B cell (primary cell): ENCODE data around the gene LY9. TPM values are rescaled to one million over a fixed set of nuclear protein-coding genes. Genes with fewer than 3 reads are reported as not detected.

Source experiments
- ATAC-seq: fragments of 200-7000 bp; cut with Tn5 transposase; one replicate; pipeline ENCODE4 v1.10.0; 2021; ENCODE audit warnings: low read depth, mild to moderate bottlenecking, moderate number of reproducible peaks, moderate library complexity
- CTCF ChIA-PET: fragments of 350-600 bp; sonication (Branson Sonifier 250); formaldehyde crosslinking; loops from one replicate; lab custom pipeline; 2021; ENCODE audit warnings: antibody characterized with exemption, inconsistent platforms; lab: Charles Lee
- POLR2A ChIA-PET: fragments of 350-600 bp; sonication (Branson Sonifier 250); formaldehyde crosslinking; loops from one replicate; lab custom pipeline; 2021; ENCODE audit warnings: antibody characterized with exemption; lab: Charles Lee
- DNase-seq: peaks from one replicate; pipeline ENCODE4 v3.0.0; 2013
- H2AFZ ChIP-seq: 2 replicates; pipeline ENCODE4 v1.6.1; 2012; ENCODE audit warnings: mild to moderate bottlenecking, low read depth, low read length; ENCODE audit not compliant: insufficient read depth, poor library complexity, severe bottlenecking
- H3K27ac ChIP-seq, 2 donors: 1 replicate in 1 of 2; 2 replicates in 1 of 2; pipeline ENCODE4 v1.5.1; 2012 to 2013; ENCODE audit warnings: low read length in 2 of 2, mild to moderate bottlenecking in 2 of 2, moderate library complexity in 1 of 2
- H3K27me3 ChIP-seq, 4 experiments: fragments of 200-600 bp in 1 of 4; sonication (generic) in 1 of 4; replicated peaks in 1 of 4; 1 replicate in 2 of 4; 2 replicates in 2 of 4; pipeline versions ENCODE4 v1.6.1 to v1.7.0; 2013 to 2016; ENCODE audit warnings: low read length in 3 of 4, mild to moderate bottlenecking in 2 of 4, mixed read lengths in 1 of 4, moderate library complexity in 1 of 4; ENCODE audit not compliant: insufficient read depth in 4 of 4, control insufficient read depth in 3 of 4; ENCODE audit errors: control extremely low read depth in 1 of 4
- H3K36me3 ChIP-seq, 2 experiments: replicated peaks in 1 of 2; 1 replicate in 1 of 2; 2 replicates in 1 of 2; pipeline versions ENCODE4 v1.6.1 to v1.7.1; 2013; ENCODE audit warnings: low read length in 1 of 2; ENCODE audit not compliant: insufficient read depth in 2 of 2, control insufficient read depth in 1 of 2; ENCODE audit errors: control extremely low read depth in 1 of 2, extremely low read depth in 1 of 2
- H3K4me1 ChIP-seq, 2 donors: fragments of 200-600 bp in 1 of 2; sonication (generic) in 1 of 2; 1 replicate in 1 of 2; 2 replicates in 1 of 2; pipeline versions ENCODE4 v1.5.1 to v1.6.1; 2013 to 2017; ENCODE audit warnings: low read length in 2 of 2; ENCODE audit not compliant: control insufficient read depth in 2 of 2, insufficient read depth in 2 of 2
- H3K4me2 ChIP-seq: replicated peaks from 2 replicates; pipeline ENCODE3; 2012; ENCODE audit warnings: mild to moderate bottlenecking, low read depth, low read length; ENCODE audit not compliant: poor library complexity, severe bottlenecking
- H3K4me3 ChIP-seq, 5 experiments: fragments of 200-600 bp in 1 of 5; sonication (generic) in 1 of 5; 1 replicate in 3 of 5; 2 replicates in 2 of 5; pipeline versions ENCODE4 v1.5.1 to v1.7.0; 2011 to 2016; ENCODE audit warnings: low read length in 4 of 5, mild to moderate bottlenecking in 4 of 5, low read depth in 2 of 5, control low read depth in 1 of 5, moderate library complexity in 1 of 5; ENCODE audit not compliant: insufficient read depth in 1 of 5; ENCODE audit errors: control extremely low read depth in 1 of 5, extremely low read depth in 1 of 5
- H3K79me2 ChIP-seq: fragments of 200-600 bp; sonication (generic); one replicate; pipeline ENCODE4 v1.6.0; 2016; ENCODE audit warnings: low read length; ENCODE audit not compliant: control insufficient read depth, insufficient read depth
- H3K9ac ChIP-seq: fragments of 200-600 bp; sonication (generic); 2 replicates; pipeline ENCODE4 v1.6.1; 2017; ENCODE audit warnings: mild to moderate bottlenecking, low read length, moderate library complexity
- H3K9me3 ChIP-seq, 3 donors: one replicate each; pipeline versions ENCODE4 v1.6.1 to v1.7.1; 2013; ENCODE audit warnings: low read length in 2 of 3; ENCODE audit not compliant: control insufficient read depth in 2 of 3, insufficient read depth in 1 of 3; ENCODE audit errors: control extremely low read depth in 1 of 3
- H4K20me1 ChIP-seq: 2 replicates; pipeline ENCODE4 v1.6.0; 2012; ENCODE audit warnings: mild to moderate bottlenecking, low read length; ENCODE audit not compliant: insufficient read depth, control insufficient read depth, poor library complexity, severe bottlenecking
- H3K27ac Mint-ChIP-seq: one replicate; pipeline ENCODE4 v1.8.0; 2021; ENCODE audit warnings: mixed read lengths
- H3K27me3 Mint-ChIP-seq: one replicate; pipeline ENCODE4 v1.8.0; 2021; ENCODE audit warnings: mixed read lengths
- H3K4me1 Mint-ChIP-seq: one replicate; pipeline ENCODE4 v1.8.0; 2021; ENCODE audit warnings: mixed read lengths
- H3K4me3 Mint-ChIP-seq: one replicate; pipeline ENCODE4 v1.8.0; 2021; ENCODE audit warnings: mixed read lengths
- H3K9me3 Mint-ChIP-seq: one replicate; pipeline ENCODE4 v1.8.0; 2022; ENCODE audit warnings: mixed read lengths; ENCODE audit not compliant: insufficient read depth
- EZH2 ChIP-seq: IDR thresholded peaks from 2 replicates; pipeline ENCODE4 v1.6.1; 2012; ENCODE audit warnings: borderline replicate concordance, low read depth, mild to moderate bottlenecking, moderate library complexity, low read length; ENCODE audit not compliant: insufficient read depth, poor library complexity, severe bottlenecking
- WGBS: methylation state at CpG from one replicate; pipeline ENCODE4 v1.1.5; 2013; ENCODE audit warnings: missing lambda C conversion rate; ENCODE audit not compliant: insufficient coverage; 5-methylcytosine and 5-hydroxymethylcytosine counted together
- intact Hi-C: fragments of 100-400 bp; cut with micrococcal nuclease; formaldehyde crosslinking; loops from one replicate; pipeline ENCODE4 v1.10.0; 2022
- polyA plus RNA-seq: library from polyadenylated mRNA; depleted of rRNA; stranded (reverse); fragments of >200 nt; gene quantifications from 2 replicates; pipeline ENCODE4 v1.2.3, GENCODE V29; 2012
- total RNA-seq, 2 donors: library from RNA; stranded (reverse); fragments of 120-200 nt in 1 of 2; gene quantifications; 1 replicate in 1 of 2; 2 replicates in 1 of 2; pipeline versions ENCODE4 v1.2.3 to v1.2.4, GENCODE V29; 2013 to 2022
- TF ChIP-seq, protein P1 (sequence below): fragments of 200-600 bp; IDR thresholded peaks from one replicate; pipeline ENCODE4 v1.8.0; 2022; ENCODE audit warnings: antibody characterized with exemption, mild to moderate bottlenecking

Gene LY9
- total and polyA plus RNA-seq, 2 donors (not counting 1 experiment from before 2014, with no cell fraction given), result 252 to 365 TPM

DNA sequence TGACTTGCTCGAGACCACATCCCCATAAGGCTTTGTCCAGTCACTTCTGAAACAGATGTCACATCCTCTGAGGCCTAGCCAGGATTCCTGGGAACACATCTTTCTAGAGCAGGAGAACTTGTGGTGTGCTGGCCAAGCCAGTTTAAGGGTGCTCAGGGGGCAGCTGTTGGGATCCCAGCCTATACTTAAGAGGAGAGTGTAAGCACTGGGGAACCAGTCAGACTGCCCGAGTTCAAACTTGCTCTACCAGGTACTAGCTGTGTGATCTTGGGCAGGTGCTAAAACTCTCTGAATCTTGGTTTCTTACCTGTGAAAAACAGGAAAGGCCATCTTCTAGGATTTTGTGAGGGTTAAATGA, 15.6 kb upstream of the LY9 start:
- H3K4me1 Mint-ChIP-seq, result peaks cover 75% of the 10 kb centered on the region

DNA sequence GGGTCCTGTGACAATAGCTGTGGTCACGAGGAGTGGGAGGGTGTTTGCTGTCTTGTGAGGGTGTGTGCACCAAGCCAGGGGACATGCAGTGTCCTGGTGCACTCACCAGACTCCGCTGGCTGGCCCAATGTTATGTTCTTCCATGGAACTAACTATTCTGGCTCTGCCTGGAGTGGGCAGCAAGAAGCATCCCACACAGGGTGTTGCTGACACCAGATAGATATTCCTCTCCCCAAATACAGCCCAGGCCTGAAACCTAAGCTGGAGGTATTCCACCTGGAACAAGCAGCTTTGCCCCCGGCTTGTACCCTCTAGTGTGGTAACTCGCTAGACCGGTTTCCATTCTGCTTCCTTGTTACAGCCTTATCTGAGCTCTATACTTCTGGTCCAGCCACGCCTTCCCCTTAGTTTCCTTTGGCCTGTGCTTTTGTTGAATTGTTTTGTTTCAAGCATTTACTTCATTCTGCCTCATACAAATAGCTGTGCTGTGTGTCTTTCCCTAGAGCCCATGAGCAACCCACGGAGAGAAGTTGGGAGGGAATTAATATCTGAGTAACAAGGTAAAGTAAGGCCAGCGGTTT, 14.7 kb upstream of the LY9 start:
- peak overlapping the region; percentile 62 for H3K4me3 Mint-ChIP-seq
- WGBS, result 93% methylated on average over 7 of the region's 8 CpGs
- Histone ChIP-seq H2AFZ (no peak overlapping the region), H3K27me3 (no peaks in the 10 kb centered on the region), H3K4me2 (peak overlapping the region; percentile 68), H3K79me2 (peaks cover 29% of the 10 kb centered on the region), H3K36me3 (no peaks in the 10 kb centered on the region), H3K4me3 (no peak overlapping the region), H3K27ac (peak overlapping the region; percentile 85 to 93), H3K9ac (peak overlapping the region; percentile 36), H4K20me1 (no peaks in the 10 kb centered on the region), H3K4me1 (peaks cover 34 to 49% of the 10 kb centered on the region in 2 donors), H3K9me3 (no peaks in the 10 kb centered on the region)
- peaks cover 66% of the 10 kb centered on the region for H3K4me1 Mint-ChIP-seq
- H3K27ac Mint-ChIP-seq, result peak overlapping the region; percentile 88
- DNase-seq (no peak), ATAC-seq (no peak)
- TF ChIP-seq EZH2, result no peak
- TF ChIP-seq, protein P1, sequence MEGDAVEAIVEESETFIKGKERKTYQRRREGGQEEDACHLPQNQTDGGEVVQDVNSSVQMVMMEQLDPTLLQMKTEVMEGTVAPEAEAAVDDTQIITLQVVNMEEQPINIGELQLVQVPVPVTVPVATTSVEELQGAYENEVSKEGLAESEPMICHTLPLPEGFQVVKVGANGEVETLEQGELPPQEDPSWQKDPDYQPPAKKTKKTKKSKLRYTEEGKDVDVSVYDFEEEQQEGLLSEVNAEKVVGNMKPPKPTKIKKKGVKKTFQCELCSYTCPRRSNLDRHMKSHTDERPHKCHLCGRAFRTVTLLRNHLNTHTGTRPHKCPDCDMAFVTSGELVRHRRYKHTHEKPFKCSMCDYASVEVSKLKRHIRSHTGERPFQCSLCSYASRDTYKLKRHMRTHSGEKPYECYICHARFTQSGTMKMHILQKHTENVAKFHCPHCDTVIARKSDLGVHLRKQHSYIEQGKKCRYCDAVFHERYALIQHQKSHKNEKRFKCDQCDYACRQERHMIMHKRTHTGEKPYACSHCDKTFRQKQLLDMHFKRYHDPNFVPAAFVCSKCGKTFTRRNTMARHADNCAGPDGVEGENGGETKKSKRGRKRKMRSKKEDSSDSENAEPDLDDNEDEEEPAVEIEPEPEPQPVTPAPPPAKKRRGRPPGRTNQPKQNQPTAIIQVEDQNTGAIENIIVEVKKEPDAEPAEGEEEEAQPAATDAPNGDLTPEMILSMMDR, result no peak
- no peaks in the 10 kb centered on the region for H3K9me3 Mint-ChIP-seq
- ChIA-PET CTCF (interaction anchor here (0.7 to 11.2 kb wide), 24 partner anchors 9 to 196 kb away, joined by 3 to 150 read pairs (median 4); partner anchors contain the start of genes ITLN2 and LY9), POLR2A (interaction anchor here (0.5 to 1.9 kb wide), 7 partner anchors 9 to 295 kb away, joined by 3 to 24 read pairs (median 7); partner anchors contain the start of gene LY9)
- H3K27me3 Mint-ChIP-seq, result no peaks in the 10 kb centered on the region
- intact Hi-C loops, result no loop called here

More for the DNA sequence above, 15.6 kb upstream of the LY9 start:
- no peak for ATAC-seq
- Histone ChIP-seq H2AFZ (no peak overlapping the region), H3K27me3 (no peaks in the 10 kb centered on the region), H3K27ac (no peak overlapping the region), H4K20me1 (no peaks in the 10 kb centered on the region), H3K36me3 (no peaks in the 10 kb centered on the region), H3K79me2 (peaks cover 38% of the 10 kb centered on the region), H3K4me1 (peaks cover 43 to 58% of the 10 kb centered on the region in 2 donors), H3K4me2 (no peak overlapping the region), H3K4me3 (no peak overlapping the region), H3K9ac (no peak overlapping the region), H3K9me3 (no peaks in the 10 kb centered on the region)
- H3K27me3 Mint-ChIP-seq, result no peaks in the 10 kb centered on the region
- ChIA-PET POLR2A (interaction anchor here (0.9 to 1.0 kb wide), 2 partner anchors 12 to 16 kb away, joined by 3 read pairs; partner anchors contain the start of gene LY9), CTCF (interaction anchor here (0.9 to 11.2 kb wide), 22 partner anchors 10 to 172 kb away, joined by 3 to 150 read pairs (median 4); partner anchors contain the start of genes ITLN2, LY9 and SLAMF7)
- H3K9me3 Mint-ChIP-seq, result no peaks in the 10 kb centered on the region
- TF ChIP-seq, protein P1, result peak; percentile 21
- no peak for TF ChIP-seq EZH2
- intact Hi-C loops, result no loop called here
- no peak for DNase-seq
- H3K4me3 Mint-ChIP-seq, result no peak overlapping the region
- WGBS, result 96% methylated on average over 2 of the region's 2 CpGs
- H3K27ac Mint-ChIP-seq, result peak overlapping the region; percentile 68
